Muscle layer of duodenum (tissue), 2 donors: ENCODE data around the gene CNNM2.
"Not testable (repeated sequence)": the region's sequence is repeated elsewhere in the genome, so short reads cannot be mapped to it uniquely, and the experiment has no call there.

Experiments used
- H3K27ac ChIP-seq: one replicate; pipeline ENCODE4 v1.7.0; 2013; ENCODE audit warnings: mild to moderate bottlenecking, low read length
- H3K27me3 ChIP-seq: one replicate; pipeline ENCODE4 v1.7.0; 2013; ENCODE audit warnings: low read depth, mild to moderate bottlenecking, control low read depth, low read length
- H3K36me3 ChIP-seq, 2 donors: one replicate each; pipeline ENCODE4 v1.7.0; 2013; ENCODE audit warnings: low read length in 2 of 2, control low read depth in 1 of 2, mild to moderate bottlenecking in 1 of 2; ENCODE audit not compliant: insufficient read depth in 2 of 2, control insufficient read depth in 1 of 2
- H3K4me1 ChIP-seq, 2 donors: one replicate each; pipeline ENCODE4 v1.7.0; 2013; ENCODE audit warnings: low read length in 2 of 2, mild to moderate bottlenecking in 2 of 2, control low read depth in 1 of 2, moderate library complexity in 1 of 2; ENCODE audit not compliant: insufficient read depth in 2 of 2, control insufficient read depth in 1 of 2
- H3K4me3 ChIP-seq, 2 donors: one replicate each; pipeline ENCODE4 v1.7.0; 2013; ENCODE audit warnings: low read length in 2 of 2, low read depth in 1 of 2, mild to moderate bottlenecking in 1 of 2
- H3K9me3 ChIP-seq, 2 donors: one replicate each; pipeline ENCODE4 v1.7.0; 2013; ENCODE audit warnings: low read length in 2 of 2, control low read depth in 1 of 2, mild to moderate bottlenecking in 1 of 2; ENCODE audit not compliant: control insufficient read depth in 1 of 2
- donor health status: healthy.

The CNNM2 gene

DNA sequence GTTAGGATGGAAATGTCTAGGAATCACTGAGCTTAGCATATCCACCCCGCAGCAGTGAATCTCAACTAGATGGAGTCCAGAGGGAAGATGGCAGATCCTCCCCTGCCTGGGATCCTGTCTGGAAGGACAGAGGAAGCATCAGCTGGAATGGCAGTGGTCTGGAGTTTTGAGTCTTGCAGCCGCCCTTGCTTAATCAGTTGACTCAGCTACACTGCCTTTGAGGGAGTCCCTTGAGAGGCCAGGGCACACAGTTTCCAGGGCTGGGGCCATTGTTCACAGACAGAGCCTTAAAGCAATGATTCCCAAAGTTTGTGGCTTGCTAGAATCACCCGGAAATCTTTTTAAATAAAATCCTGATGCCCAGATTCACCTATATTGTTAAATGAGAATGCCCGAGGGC lies 146.9 kb downstream of the CNNM2 start:
- H3K27ac ChIP-seq = no peak overlapping the region
- no peak overlapping the region for H3K4me3 ChIP-seq
- H3K9me3 ChIP-seq = no peaks in the 10 kb centered on the region
- H3K27me3 ChIP-seq = no peaks in the 10 kb centered on the region
- H3K36me3 ChIP-seq = peaks cover 5% of the 10 kb centered on the region in 2 donors
- no peaks in the 10 kb centered on the region for H3K4me1 ChIP-seq

DNA sequence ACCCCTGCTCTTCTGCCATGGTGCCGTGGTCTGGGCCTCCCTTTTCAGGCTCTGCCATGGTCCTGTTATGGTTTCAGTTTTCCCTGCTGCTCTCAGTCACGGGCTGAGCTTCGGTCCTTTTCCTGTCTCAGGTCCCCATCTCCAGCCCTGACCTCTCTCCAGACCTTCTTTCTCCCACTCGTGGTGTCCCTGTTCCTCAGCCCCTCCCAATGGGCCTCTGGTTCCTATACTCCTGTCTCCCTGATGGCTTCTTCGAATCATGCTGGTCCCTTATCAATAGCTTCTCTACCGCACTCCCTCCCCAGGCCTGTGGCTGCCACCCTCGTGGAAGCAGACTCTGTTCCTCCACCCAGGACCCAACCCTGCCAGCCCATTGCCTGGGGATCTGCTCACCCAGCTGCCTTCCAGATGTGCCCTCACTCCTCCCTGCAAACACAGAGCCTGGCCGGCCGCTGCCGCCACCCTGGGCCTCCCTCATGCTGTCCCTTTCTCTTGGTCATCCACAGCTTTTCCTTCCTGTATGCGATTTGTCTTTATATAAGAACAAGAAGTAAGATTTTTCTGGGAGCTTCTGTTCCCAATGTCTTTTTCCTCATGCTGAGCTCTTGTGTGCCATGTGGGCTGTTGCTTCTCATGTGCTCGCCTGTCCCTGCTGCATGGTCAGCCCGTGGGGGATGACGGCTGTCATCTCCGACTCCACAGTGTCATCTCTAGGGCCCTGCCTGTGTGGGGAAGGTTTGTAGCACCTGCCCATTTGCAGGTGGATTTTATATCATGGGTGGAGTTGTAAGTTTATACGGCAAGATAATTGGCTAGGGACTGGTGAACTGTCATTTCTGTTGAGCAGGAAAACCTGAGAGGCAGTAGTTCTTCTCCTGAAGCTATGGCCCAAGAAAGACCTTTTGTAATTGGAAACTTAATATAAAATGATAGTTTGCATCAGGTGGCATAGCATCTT lies 148.3 kb downstream of the CNNM2 start:
- peaks cover 5% of the 10 kb centered on the region in 2 donors for H3K36me3 ChIP-seq
- no peaks in the 10 kb centered on the region for H3K4me1 ChIP-seq
- no peaks in the 10 kb centered on the region for H3K9me3 ChIP-seq
- H3K4me3 ChIP-seq = no peak overlapping the region
- H3K27me3 ChIP-seq = no peaks in the 10 kb centered on the region
- no peak overlapping the region for H3K27ac ChIP-seq

DNA sequence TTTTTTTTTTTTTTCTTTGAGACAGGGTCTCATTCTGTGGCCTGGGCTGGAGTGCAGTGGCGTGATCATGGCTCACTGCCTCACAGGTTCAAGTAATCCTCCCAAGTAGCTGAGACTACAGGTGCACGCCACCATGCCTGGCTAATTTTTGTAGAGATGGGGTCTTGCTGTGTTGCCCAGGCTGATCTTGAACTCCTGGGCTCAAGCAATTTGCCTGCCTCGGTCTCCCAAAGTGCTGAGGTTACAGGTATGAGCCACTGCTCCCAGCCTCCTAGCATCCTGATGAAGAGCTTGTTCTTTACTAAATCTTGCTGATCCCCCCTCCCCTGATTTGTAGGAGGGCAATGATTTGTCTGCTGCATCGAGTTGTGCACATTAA lies 149.0 kb downstream of the CNNM2 start:
- not testable (repeated sequence) for H3K9me3 ChIP-seq, H3K27me3 ChIP-seq, H3K27ac ChIP-seq, H3K4me3 ChIP-seq, H3K4me1 ChIP-seq
- peaks cover 5 to 11% of the 10 kb centered on the region in 2 donors for H3K36me3 ChIP-seq

DNA sequence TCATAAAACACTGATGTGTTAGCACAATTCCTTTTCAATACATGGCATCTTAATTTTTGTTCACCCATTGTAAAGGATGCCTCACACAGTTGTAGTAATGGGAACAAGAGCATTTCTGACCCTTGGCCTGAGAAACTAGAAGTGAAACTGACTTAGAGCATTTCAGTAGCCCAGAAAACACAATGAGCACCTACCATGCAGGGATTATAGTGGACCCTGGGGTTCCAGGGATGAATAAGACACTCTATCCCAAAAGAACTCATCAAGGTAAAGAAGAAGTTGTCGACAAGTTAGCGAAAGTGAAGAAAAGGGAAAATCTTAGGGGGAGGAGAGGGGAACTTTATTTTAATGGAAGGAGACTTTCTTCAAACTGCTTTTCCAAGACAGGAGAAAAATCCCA lies 149.4 kb downstream of the CNNM2 start:
- Histone ChIP-seq H3K27ac (no peak overlapping the region), H3K27me3 (no peaks in the 10 kb centered on the region), H3K4me1 (no peaks in the 10 kb centered on the region), H3K4me3 (no peak overlapping the region), H3K9me3 (no peaks in the 10 kb centered on the region), H3K36me3 (peaks cover 5 to 12% of the 10 kb centered on the region in 2 donors)

DNA sequence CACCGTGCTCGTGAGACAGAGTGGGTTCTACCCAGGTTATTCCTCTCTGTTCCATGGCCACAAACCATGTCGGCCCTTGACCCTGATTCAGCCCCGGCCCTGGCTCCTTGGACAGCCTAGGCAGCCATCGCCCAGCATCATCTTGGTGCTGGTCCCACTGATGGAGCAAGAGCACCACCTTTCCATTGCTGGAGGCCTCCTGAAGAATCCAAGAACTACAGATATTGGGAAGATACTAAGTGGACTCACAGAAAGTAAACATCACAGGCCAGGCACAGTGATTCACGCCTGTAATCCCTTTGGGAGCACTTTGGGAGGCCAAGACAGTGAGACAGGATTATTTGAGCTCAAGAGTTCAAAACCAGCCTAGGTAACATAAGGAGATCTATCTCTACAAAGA lies 149.9 kb downstream of the CNNM2 start:
- Histone ChIP-seq H3K4me3 (no peak overlapping the region), H3K9me3 (no peaks in the 10 kb centered on the region), H3K4me1 (no peaks in the 10 kb centered on the region), H3K27ac (no peak overlapping the region), H3K27me3 (no peaks in the 10 kb centered on the region), H3K36me3 (peaks cover 5 to 12% of the 10 kb centered on the region in 2 donors)

DNA sequence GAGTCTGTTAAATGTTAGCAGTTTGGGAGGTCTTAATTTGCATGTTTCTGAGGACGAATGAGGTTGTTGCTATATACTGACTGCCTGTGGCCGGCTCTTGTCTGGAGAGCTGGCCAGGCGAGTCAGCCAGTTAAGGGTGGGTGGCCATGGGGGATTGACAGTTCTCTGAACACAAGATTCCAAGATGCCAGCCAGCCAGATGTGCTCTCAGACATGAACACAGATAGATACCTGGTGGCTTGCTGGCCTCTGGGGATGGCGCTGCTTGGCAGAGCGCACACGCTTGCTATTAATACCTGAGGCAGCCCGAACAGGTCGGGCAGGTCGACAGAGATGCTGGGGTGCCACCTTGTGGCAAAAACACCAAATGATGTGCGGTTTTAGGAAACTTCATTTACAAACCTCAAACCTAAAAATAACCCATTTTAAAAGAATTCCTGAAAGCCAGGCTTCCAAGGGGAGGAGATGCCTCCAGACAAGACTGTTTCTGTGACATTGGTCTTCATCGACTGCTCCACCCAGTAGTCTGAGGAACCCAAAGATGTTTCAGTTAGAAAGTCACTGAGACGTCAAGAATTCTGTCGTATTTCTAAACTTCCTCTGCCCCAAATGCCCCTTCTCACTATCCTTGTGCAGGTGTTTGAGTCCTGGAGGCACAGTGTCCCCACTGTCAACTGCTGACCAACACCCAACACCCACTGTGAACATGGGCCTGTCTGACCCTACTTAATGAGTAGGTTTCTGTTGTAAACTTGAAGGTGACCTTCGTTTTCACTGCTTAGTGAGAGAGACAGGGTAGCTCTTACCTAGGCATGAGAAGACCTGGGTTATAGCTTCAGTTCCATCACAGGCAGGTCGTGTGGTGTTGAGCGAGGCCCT lies 151.6 kb downstream of the CNNM2 start:
- H3K4me3 ChIP-seq = no peak overlapping the region
- no peak overlapping the region for H3K27ac ChIP-seq
- H3K27me3 ChIP-seq = no peaks in the 10 kb centered on the region
- no peaks in the 10 kb centered on the region for H3K4me1 ChIP-seq
- no peaks in the 10 kb centered on the region for H3K9me3 ChIP-seq
- H3K36me3 ChIP-seq = peaks cover 5 to 12% of the 10 kb centered on the region in 2 donors

- Histone ChIP-seq H3K9me3 (no peaks in the 10 kb centered on the region), H3K4me3 (no peak overlapping the region), H3K4me1 (no peaks in the 10 kb centered on the region), H3K27ac (no peak overlapping the region), H3K27me3 (no peaks in the 10 kb centered on the region), H3K36me3 (peaks cover 17 to 30% of the 10 kb centered on the region in 2 donors)
Observed at GRCh38 chr10:103072276-103072675, 154.2 kb downstream of the CNNM2 start.

DNA sequence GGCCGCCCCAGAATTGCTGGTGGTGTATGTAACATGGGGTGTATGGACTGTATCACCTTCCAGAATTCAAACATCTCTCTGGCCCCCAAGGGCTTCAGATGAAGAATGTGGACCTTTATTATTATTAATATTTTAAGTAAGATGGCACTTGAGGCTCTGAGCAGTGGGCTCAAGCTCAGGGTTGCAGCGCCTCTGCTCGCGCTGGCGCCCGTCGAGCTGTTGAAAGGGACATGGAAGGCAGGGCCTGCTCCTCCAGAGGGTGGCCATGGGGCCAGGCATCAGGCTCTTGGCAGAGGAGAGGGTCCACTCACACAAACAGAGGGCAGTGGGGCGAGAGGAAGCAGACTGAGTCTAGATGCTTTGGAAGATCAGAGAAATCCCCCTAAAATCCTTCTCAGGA lies 154.8 kb downstream of the CNNM2 start:
- H3K4me1 ChIP-seq = no peaks in the 10 kb centered on the region
- H3K4me3 ChIP-seq = no peak overlapping the region
- H3K9me3 ChIP-seq = no peaks in the 10 kb centered on the region
- H3K36me3 ChIP-seq = peaks cover 22 to 36% of the 10 kb centered on the region in 2 donors
- H3K27me3 ChIP-seq = no peaks in the 10 kb centered on the region
- no peak overlapping the region for H3K27ac ChIP-seq

DNA sequence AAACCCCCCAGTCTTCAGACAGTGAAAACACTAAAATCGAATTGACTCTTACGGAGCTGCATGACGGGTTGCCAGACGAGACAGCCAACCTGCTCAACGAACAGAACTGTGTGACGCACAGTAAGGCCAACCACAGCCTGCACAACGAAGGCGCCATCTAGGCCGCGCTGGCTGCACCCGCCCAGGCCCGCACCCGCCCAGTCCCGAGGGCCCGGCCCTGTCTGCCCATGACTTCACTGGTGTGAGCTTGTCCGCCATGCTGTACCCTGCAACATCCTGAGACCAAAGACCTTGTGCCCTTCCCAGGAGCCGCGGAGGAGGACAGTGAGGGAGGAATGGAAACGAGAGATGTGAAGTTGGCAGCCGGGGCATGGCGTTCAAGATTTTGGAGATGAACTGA lies 158.9 kb downstream of the CNNM2 start:
- H3K9me3 ChIP-seq = no peaks in the 10 kb centered on the region
- peaks cover 17 to 37% of the 10 kb centered on the region in 2 donors for H3K36me3 ChIP-seq
- no peak overlapping the region for H3K4me3 ChIP-seq
- no peaks in the 10 kb centered on the region for H3K27me3 ChIP-seq
- H3K27ac ChIP-seq = no peak overlapping the region
- H3K4me1 ChIP-seq = no peaks in the 10 kb centered on the region

- peaks cover 17 to 35% of the 10 kb centered on the region in 2 donors for H3K36me3 ChIP-seq
Observed at GRCh38 chr10:103077491-103078308, 159.6 kb downstream of the CNNM2 start.

GRCh38 chr10:103078309-103078615 lies 160.2 kb downstream of the CNNM2 start:
- H3K4me1 ChIP-seq = no peaks in the 10 kb centered on the region
- no peaks in the 10 kb centered on the region for H3K27me3 ChIP-seq
- no peaks in the 10 kb centered on the region for H3K9me3 ChIP-seq
- H3K4me3 ChIP-seq = no peak overlapping the region
- H3K36me3 ChIP-seq = peaks cover 17 to 35% of the 10 kb centered on the region in 2 donors
- no peak overlapping the region for H3K27ac ChIP-seq

More at GRCh38 chr10:103077491-103078308, 159.6 kb downstream of the CNNM2 start:
- no peak overlapping the region for H3K27ac ChIP-seq
- H3K9me3 ChIP-seq = no peaks in the 10 kb centered on the region
- no peaks in the 10 kb centered on the region for H3K4me1 ChIP-seq
- H3K4me3 ChIP-seq = no peak overlapping the region
- no peaks in the 10 kb centered on the region for H3K27me3 ChIP-seq
